AG09309 (cell line): ENCODE results near the gene XCL2.
A peak's percentile ranks its signal among the peaks of the same experiment; 100 is the strongest.

Experiments
- DNase-seq: peaks from one replicate; pipeline ENCODE4 v3.0.0-alpha.2; 2010; ENCODE audit warnings: low read depth
- H3K4me3 ChIP-seq: 2 replicates; pipeline ENCODE4 v1.5.1; 2011; ENCODE audit warnings: mild to moderate bottlenecking, low read depth, low read length, moderate library complexity; ENCODE audit not compliant: control insufficient read depth
- CTCF ChIP-seq: IDR thresholded peaks from 2 replicates; pipeline ENCODE4 v1.5.1; 2011; ENCODE audit warnings: mild to moderate bottlenecking, low read depth, low read length, inconsistent platforms; ENCODE audit not compliant: insufficient read depth, control insufficient read depth; ENCODE audit errors: missing control alignments

XCL2 gene

GRCh38 chr1:168505006-168505405 lies 38.8 kb downstream of the XCL2 start:
- no peak for DNase-seq
- H3K4me3 ChIP-seq: no peak overlapping the region
- TF ChIP-seq CTCF: no peak

- no peak overlapping the region for H3K4me3 ChIP-seq
- peak; percentile 84 for DNase-seq
- no peak for TF ChIP-seq CTCF
These were observed 39.5 kb downstream of the XCL2 start for GRCh38 chr1:168504064-168504837.

GRCh38 chr1:168499688-168500049 lies 44.1 kb downstream of the XCL2 start:
- TF ChIP-seq CTCF: no peak
- no peak overlapping the region for H3K4me3 ChIP-seq
- no peak for DNase-seq

- no peak for TF ChIP-seq CTCF
- H3K4me3 ChIP-seq: no peak overlapping the region
These were observed 44.7 kb downstream of the XCL2 start for GRCh38 chr1:168498956-168499687.

GRCh38 chr1:168498159-168498631 lies 45.6 kb downstream of the XCL2 start:
- peak; percentile 11 for DNase-seq
- H3K4me3 ChIP-seq: no peak overlapping the region
- no peak for TF ChIP-seq CTCF

More at GRCh38 chr1:168498956-168499687, 44.7 kb downstream of the XCL2 start:
- DNase-seq: no peak

- no peak for TF ChIP-seq CTCF
- no peak overlapping the region for H3K4me3 ChIP-seq
- no peak for DNase-seq
These were observed 46.3 kb downstream of the XCL2 start for GRCh38 chr1:168497376-168497950.
